NCI-H345 (cell line): ENCODE results near the gene MTMR12.
A peak's percentile ranks its signal among the peaks of the same experiment; 100 is the strongest.
"Not testable (repeated sequence)": the region's sequence is repeated elsewhere in the genome, so short reads cannot be mapped to it uniquely, and the experiment has no call there.

Source experiments
- DNase-seq: peaks from one replicate; lab custom pipeline; 2025; lab: John Stamatoyannopoulos, UW

Gene MTMR12

GRCh38 chr5:32232441-32233219 is 80.1 kb downstream of the MTMR12 start:
- peak; percentile 65 for DNase-seq

DNA sequence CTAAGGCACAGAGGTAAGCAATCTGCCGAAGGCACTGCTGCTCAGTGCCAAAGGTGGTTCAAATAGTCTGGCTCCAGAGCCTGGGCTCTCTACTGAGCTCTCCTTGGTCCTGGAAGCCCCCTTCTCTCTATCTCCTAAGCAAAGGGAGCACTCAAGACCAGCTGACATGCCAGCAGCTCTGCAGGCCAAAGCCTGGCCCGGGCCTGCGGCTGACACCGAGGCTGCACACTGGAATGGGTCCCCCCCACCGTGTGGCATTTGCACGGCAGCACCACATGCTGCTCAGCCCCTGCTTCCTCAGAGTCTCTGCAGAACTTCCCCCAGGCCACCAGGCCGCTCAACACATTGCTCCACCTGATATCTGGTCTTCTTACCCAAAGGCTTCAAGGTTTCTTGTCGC is 80.8 kb downstream of the MTMR12 start:
- DNase-seq, result no peak

- DNase-seq, result no peak
Measured at GRCh38 chr5:32231241-32231640, 81.5 kb downstream of the MTMR12 start.

DNA sequence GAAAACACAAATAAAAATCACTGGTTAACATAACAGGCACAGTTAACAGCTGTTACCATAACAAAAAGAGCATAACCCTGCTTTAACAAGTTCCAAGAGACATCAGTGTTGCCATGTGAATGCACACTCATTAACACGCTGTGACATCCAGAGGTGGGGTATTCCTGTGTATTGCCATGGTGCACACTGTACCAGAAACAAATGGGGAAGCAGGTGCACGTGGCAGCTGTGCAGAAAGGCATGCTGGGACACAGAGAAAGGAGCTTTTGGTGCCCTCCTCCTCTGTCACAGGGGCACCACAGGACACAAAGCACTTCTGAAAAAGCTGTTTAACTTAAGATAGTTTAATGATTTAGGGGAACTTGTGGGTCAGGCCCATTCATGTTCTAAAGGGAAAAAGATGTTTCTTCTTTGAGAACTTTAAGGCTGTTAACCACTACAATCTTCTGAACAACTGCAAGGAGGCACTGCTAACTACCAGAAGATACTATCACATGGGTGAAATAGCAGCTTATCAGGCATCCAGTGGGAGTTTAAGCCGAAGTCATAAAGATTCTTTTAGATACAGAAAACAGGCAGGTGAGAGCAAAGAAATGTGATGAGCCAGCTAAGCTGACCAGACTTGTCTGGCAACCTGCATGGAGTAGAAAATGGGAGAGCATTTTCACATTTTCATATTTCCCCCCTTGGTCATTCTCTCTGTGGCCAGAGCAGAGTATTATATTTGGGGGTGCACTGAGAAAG is 82.2 kb downstream of the MTMR12 start:
- DNase-seq, result no peak

- no peak for DNase-seq
Measured at GRCh38 chr5:32229586-32229985, 83.2 kb downstream of the MTMR12 start.

DNA sequence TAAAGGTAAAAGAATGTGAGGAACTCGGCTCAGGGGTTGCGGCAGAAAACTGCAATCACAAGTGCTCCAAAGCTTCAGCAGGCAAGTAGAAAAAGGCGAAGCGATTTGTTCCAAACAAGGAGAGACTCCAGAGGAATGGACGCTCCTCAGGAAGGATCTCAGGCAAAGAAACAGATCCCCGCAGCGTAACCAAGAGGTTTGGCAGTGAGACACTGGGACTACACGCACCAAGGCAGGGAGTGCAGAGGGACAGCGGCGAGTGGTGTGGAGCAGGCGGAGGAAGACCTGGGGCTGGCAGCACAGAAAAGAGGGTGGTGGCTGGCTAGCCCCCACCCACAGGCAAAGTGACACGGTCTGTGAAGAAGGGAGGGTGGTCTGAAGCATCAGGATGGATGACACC is 83.9 kb downstream of the MTMR12 start:
- no peak for DNase-seq

GRCh38 chr5:32225445-32225844 is 87.3 kb downstream of the MTMR12 start:
- DNase-seq, result no peak

- no peak for DNase-seq
Measured at GRCh38 chr5:32223972-32224609, 88.6 kb downstream of the MTMR12 start.

DNA sequence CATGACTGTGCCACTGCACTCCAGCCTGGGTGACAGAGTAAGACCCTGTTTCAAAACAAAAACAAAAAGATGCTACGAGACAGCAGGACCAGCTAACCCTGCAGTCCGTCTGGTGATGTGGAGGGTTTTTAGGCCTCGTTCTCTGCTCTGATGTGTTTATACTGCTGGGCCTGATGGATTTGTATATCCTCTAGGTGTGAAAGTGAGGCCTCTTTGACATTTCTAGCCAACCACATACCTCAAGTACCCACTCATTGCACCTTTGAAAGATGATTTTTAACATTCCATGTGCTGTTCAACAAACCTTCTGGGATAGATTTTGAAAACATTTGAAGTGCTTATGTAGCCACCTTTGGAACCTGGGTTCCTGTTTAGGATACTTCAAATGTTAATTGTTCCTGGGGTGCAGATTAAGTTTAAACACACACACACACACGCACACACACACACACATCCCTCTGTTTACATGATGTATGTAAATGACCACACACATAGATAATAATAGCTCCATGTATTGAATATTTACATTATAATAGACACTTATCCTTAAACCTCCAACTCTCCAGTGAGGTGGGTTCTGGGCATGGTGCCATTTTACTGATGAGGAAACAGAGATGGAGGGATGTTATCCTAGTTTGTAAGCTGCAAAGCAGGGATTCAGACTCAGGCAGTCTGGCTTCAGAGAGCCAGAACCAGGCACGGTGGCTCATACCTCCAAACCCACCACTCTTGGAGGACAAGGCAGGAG is 89.8 kb downstream of the MTMR12 start:
- peak; percentile 81 for DNase-seq

GRCh38 chr5:32217886-32218396 is 94.8 kb downstream of the MTMR12 start:
- DNase-seq, result peak; percentile 59

- not testable (repeated sequence) for DNase-seq
Measured at GRCh38 chr5:32214344-32214743, 98.4 kb downstream of the MTMR12 start.

DNA sequence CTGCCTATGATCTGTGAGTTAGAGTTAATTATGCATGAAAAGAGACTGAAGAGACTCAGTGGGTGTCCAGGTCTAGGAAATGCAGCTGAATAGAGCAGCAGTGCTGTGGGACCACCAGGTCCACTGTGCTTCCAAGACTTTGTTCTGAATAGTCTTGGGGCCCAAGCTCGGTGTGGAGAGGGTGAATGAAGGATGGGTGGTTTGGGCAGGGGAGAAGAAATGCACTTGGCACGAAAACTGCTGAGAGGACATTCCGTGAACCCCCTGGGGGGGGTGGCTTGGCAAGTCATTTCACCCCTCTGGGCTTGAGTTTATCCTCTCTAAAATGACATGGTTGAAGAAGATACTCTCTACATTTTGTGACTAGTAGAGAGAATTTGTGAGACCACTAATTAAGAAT is 102.6 kb downstream of the MTMR12 start:
- peak; percentile 22 for DNase-seq

DNA sequence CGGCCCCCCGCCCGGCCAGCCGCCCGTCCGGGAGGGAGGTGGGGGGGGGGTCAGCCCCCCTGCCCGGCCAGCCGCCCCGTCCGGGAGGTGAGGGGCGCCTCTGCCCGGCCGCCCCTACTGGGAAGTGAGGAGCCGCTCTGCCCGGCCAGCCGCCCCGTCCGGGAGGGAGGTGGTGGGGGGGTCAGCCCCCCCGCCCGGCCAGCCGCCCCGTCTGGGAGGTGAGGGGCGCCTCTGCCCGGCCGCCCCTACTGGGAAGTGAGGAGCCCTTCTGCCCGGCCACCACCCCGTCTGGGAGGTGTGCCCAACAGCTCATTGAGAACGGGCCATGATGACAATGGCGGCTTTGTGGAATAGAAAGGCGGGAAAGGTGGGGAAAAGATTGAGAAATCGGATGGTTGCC is 103.9 kb downstream of the MTMR12 start:
- DNase-seq, result not testable (repeated sequence)

- no peak for DNase-seq
Measured at GRCh38 chr5:32207355-32207634, 105.4 kb downstream of the MTMR12 start.

- DNase-seq, result no peak
Measured at GRCh38 chr5:32206509-32207354, 106.0 kb downstream of the MTMR12 start.

GRCh38 chr5:32206053-32206452 is 106.7 kb downstream of the MTMR12 start:
- DNase-seq, result no peak

DNA sequence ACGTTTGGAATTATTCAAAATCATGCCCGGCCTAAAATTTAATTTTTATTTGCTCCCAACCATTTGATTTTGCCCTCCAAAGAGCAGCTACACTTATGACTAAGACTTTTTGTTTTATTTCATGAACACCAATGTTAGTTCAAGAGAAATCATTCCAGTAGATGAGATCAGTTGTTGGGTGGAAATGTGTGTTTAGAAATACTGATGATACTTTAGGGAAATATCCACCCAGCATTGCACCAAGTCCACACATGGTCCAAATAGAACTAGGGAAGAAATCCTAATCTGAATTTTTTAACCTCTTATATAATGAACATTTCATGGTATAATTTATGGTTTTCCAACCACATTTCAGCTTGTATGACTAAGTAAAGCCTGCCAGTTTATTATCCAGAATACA is 110.3 kb downstream of the MTMR12 start:
- DNase-seq, result no peak

- no peak for DNase-seq
Measured at GRCh38 chr5:32201122-32201753, 111.5 kb downstream of the MTMR12 start.

DNA sequence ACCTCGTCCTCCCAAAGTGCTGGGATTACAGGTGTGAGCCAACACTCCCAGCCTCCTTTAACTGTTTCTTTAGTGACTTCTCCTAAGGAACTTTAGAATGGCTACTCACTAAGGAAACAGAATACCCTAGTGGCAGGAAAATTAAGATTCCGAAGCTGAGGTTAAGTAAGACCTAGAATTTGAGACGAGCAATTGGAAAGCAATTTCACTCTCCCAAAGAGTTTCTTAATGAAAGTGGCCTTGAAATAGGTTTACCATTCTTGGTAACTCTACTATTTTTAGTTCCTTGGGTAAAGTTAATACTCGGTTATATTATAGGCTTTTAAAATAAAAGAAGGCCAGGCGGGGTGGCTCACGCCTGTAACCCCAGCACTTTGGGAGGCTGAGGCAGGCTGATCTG is 115.7 kb downstream of the MTMR12 start:
- no peak for DNase-seq

GRCh38 chr5:32195265-32195664 is 117.5 kb downstream of the MTMR12 start:
- no peak for DNase-seq

DNA sequence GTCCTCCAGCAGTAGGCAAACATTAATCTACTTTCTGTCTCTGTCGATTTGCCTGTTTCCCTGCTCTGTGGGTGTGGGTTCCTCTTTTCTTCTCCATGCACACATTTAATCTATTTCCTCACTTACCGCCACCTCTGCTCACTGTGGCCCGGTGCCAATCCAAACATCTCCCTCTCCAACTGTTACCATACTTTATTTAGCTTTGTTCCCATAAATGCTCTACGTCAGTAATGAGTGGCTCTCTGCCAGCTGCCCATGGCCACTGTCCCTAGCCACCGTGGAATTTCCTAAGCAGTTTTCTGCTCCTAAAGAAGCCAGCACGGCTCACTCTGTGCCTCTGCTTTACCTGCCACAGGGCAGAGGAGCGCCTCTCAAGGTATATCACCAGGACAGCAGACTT is 119.1 kb downstream of the MTMR12 start:
- peak; percentile 98 for DNase-seq
